A549 (cell line): ENCODE measurements around the gene DNAJB4.

Source experiments
- ATOH8 ChIP-seq: fragments of 250-450 bp; sonication (Bioruptor Pico); IDR thresholded peaks from 2 replicates; pipeline ENCODE4 v1.5.0; 2020; ENCODE audit warnings: low read depth, mild to moderate bottlenecking, moderate library complexity
- CEBPB ChIP-seq, 2 experiments: fragments of >200 bp in 1 of 2; sonication (Bioruptor Twin) in 1 of 2; formaldehyde crosslinking in 1 of 2; IDR thresholded peaks; 2 replicates each; pipeline ENCODE4 v1.6.1; 2012 to 2016
- CTCF ChIP-seq: fragments of >200 bp; sonication (Bioruptor Twin); formaldehyde crosslinking; IDR thresholded peaks from 3 replicates; pipeline ENCODE4 v1.5.1; 2016
- EP300 ChIP-seq, 2 experiments: fragments of >200 bp; sonication (Bioruptor Twin); formaldehyde crosslinking; IDR thresholded peaks; 2 replicates in 1 of 2; 3 replicates in 1 of 2; pipeline ENCODE4 v1.6.1; 2016 to 2017
- JUN ChIP-seq, 2 experiments: fragments of >200 bp; sonication (Bioruptor Twin); formaldehyde crosslinking; IDR thresholded peaks; 2 replicates in 1 of 2; 3 replicates in 1 of 2; pipeline ENCODE4 v1.6.1; 2016 to 2017
- PHF8 ChIP-seq: fragments of 200-600 bp; sonication (generic); IDR thresholded peaks from 2 replicates; pipeline ENCODE4 v1.6.1; 2016; ENCODE audit warnings: low read depth, mild to moderate bottlenecking, antibody characterized with exemption, moderate library complexity, borderline replicate concordance

- TF ChIP-seq CTCF, result no peak
- no peak for TF ChIP-seq ATOH8 (CRISPR knock-in tag)
- TF ChIP-seq CEBPB (IDR thresholded peaks at IDR 0.05), result no peak
- no peak for TF ChIP-seq PHF8
- TF ChIP-seq EP300 (IDR thresholded peaks at IDR 0.05), result no peak
- TF ChIP-seq JUN (IDR thresholded peaks at IDR 0.05), result no peak
These were observed 20.1 kb upstream of the DNAJB4 start for GRCh38 chr1:77984629-77985028.
